ENCODE data around the gene DHRS7B. TPM values are rescaled to one million over a fixed set of nuclear protein-coding genes. Genes with fewer than 3 reads are reported as not detected.

The DHRS7B gene
- polyA plus RNA-seq, 1 of the 3 experiments (the other 2 are of a cell fraction), result 17.8 TPM

DNA sequence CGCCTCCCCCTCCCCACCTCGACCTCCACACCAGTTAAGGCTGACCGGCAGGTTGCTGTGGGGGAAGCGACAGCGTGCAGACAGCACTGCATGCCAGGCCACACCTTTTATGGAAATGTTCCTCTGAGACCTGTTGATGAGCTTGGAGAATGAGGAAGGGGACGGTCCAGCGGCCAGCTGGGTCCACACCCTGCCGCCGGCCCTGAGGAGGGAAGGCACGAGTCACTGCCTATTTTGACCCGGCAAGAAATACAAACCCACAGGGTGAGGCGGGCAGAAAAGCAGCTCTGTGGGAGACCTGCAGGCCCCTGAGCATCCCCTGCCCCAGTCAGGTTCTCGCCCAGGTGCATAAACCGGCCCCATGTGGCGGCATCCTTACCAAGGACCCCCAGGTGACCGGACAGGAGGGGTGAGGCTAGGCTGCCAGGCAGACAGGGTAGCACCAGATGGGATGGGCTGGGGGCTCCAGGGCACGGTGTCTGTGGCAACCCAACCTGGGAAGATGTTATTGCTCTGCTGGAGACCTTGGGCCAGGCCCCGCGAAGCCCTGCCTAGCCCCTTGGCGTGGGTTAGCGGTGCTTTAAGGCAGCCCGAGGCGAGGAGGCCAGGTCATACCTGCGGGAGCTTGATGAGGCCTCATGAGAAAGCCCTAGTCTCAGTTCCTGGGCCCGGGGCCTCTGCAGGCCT is 113.7 kb downstream of the DHRS7B start (continued):
- TF ChIP-seq, protein P1, sequence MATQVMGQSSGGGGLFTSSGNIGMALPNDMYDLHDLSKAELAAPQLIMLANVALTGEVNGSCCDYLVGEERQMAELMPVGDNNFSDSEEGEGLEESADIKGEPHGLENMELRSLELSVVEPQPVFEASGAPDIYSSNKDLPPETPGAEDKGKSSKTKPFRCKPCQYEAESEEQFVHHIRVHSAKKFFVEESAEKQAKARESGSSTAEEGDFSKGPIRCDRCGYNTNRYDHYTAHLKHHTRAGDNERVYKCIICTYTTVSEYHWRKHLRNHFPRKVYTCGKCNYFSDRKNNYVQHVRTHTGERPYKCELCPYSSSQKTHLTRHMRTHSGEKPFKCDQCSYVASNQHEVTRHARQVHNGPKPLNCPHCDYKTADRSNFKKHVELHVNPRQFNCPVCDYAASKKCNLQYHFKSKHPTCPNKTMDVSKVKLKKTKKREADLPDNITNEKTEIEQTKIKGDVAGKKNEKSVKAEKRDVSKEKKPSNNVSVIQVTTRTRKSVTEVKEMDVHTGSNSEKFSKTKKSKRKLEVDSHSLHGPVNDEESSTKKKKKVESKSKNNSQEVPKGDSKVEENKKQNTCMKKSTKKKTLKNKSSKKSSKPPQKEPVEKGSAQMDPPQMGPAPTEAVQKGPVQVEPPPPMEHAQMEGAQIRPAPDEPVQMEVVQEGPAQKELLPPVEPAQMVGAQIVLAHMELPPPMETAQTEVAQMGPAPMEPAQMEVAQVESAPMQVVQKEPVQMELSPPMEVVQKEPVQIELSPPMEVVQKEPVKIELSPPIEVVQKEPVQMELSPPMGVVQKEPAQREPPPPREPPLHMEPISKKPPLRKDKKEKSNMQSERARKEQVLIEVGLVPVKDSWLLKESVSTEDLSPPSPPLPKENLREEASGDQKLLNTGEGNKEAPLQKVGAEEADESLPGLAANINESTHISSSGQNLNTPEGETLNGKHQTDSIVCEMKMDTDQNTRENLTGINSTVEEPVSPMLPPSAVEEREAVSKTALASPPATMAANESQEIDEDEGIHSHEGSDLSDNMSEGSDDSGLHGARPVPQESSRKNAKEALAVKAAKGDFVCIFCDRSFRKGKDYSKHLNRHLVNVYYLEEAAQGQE (IDR thresholded peaks at IDR 0.05; ENCODE audit: low read depth, low read length), result no peak
- TF ChIP-seq GATA2 (CRISPR knock-in tag; IDR thresholded peaks at IDR 0.05), result no peak
- TF ChIP-seq SIN3A (IDR thresholded peaks at IDR 0.05; ENCODE audit: borderline replicate concordance, low read depth, low read length), result no peak
- TF ChIP-seq, protein P2, sequence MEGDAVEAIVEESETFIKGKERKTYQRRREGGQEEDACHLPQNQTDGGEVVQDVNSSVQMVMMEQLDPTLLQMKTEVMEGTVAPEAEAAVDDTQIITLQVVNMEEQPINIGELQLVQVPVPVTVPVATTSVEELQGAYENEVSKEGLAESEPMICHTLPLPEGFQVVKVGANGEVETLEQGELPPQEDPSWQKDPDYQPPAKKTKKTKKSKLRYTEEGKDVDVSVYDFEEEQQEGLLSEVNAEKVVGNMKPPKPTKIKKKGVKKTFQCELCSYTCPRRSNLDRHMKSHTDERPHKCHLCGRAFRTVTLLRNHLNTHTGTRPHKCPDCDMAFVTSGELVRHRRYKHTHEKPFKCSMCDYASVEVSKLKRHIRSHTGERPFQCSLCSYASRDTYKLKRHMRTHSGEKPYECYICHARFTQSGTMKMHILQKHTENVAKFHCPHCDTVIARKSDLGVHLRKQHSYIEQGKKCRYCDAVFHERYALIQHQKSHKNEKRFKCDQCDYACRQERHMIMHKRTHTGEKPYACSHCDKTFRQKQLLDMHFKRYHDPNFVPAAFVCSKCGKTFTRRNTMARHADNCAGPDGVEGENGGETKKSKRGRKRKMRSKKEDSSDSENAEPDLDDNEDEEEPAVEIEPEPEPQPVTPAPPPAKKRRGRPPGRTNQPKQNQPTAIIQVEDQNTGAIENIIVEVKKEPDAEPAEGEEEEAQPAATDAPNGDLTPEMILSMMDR (IDR thresholded peaks at IDR 0.05), result no peak
- TF ChIP-seq TAF1 (IDR thresholded peaks at IDR 0.05; ENCODE audit: borderline replicate concordance, low read depth, low read length), result no peak
- TF ChIP-seq, protein P3, sequence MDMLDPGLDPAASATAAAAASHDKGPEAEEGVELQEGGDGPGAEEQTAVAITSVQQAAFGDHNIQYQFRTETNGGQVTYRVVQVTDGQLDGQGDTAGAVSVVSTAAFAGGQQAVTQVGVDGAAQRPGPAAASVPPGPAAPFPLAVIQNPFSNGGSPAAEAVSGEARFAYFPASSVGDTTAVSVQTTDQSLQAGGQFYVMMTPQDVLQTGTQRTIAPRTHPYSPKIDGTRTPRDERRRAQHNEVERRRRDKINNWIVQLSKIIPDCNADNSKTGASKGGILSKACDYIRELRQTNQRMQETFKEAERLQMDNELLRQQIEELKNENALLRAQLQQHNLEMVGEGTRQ (IDR thresholded peaks at IDR 0.05; ENCODE audit: borderline replicate concordance, low read depth, low read length), result no peak
- TF ChIP-seq EZH2phosphoT487 (IDR thresholded peaks at IDR 0.05; ENCODE audit: borderline replicate concordance, low read depth), result no peak
- no peak for TF ChIP-seq RCOR1 (IDR thresholded peaks at IDR 0.05; ENCODE audit: low read length)
- TF ChIP-seq MXI1 (IDR thresholded peaks at IDR 0.05; ENCODE audit: low read depth, low read length), result no peak

Small RNA genes within 50 kb of the gene (small RNA-seq; reads per million reads assigned to genes)
- gene RN7SL426P, result 0 reads per million in 7 experiments

Other genes starting within 250 kb of the DHRS7B start
- 142 and 172 TPM in 2 replicates for gene USP22, start 84.0 kb upstream of the DHRS7B start, polyA plus RNA-seq (2012; rRNA removed)
- 43.8 and 52.3 TPM in 2 replicates for gene TMEM11, start 87.2 kb downstream of the DHRS7B start, polyA plus RNA-seq (2012; rRNA removed)
- 3.9 and 4.0 TPM in 2 replicates for gene NATD1, start 126.4 kb downstream of the DHRS7B start, polyA plus RNA-seq (2012; rRNA removed)
- 21.2 and 30.0 TPM in 2 replicates for gene MAP2K3, start 157.7 kb downstream of the DHRS7B start, polyA plus RNA-seq (2012; rRNA removed)
- 0.31 and 0.36 TPM in 2 replicates for gene KCNJ12, start 249.4 kb downstream of the DHRS7B start, polyA plus RNA-seq (2012; rRNA removed)

All from SK-N-SH (cell line).